Peyer's patch (tissue), 4 donors: Measurements from ENCODE around the gene SEBOX.

Source experiments
- CTCF ChIP-seq, 6 experiments: fragments of 450-650 bp in 4 of 6; fragments of 200-600 bp in 2 of 6; sonication (generic) in 1 of 6; IDR thresholded peaks; one replicate each; pipeline ENCODE4 v1.5.1; 2017 to 2019; ENCODE audit warnings: antibody characterized with exemption in 6 of 6, mild to moderate bottlenecking in 3 of 6, moderate library complexity in 1 of 6
- POLR2A ChIP-seq, 2 donors: fragments of 450-650 bp; IDR thresholded peaks; one replicate each; pipeline ENCODE4 v1.5.1; 2017; ENCODE audit warnings: antibody characterized with exemption in 2 of 2, mild to moderate bottlenecking in 2 of 2, moderate library complexity in 2 of 2

- TF ChIP-seq CTCF (IDR thresholded peaks at IDR 0.05): no peak
- no peak for TF ChIP-seq POLR2A (IDR thresholded peaks at IDR 0.05)
These were observed 41.4 kb upstream of the SEBOX start for GRCh38 chr17:28406473-28406814.
